ENCODE measurements around the gene SAMM50.

SAMM50 gene

DNA sequence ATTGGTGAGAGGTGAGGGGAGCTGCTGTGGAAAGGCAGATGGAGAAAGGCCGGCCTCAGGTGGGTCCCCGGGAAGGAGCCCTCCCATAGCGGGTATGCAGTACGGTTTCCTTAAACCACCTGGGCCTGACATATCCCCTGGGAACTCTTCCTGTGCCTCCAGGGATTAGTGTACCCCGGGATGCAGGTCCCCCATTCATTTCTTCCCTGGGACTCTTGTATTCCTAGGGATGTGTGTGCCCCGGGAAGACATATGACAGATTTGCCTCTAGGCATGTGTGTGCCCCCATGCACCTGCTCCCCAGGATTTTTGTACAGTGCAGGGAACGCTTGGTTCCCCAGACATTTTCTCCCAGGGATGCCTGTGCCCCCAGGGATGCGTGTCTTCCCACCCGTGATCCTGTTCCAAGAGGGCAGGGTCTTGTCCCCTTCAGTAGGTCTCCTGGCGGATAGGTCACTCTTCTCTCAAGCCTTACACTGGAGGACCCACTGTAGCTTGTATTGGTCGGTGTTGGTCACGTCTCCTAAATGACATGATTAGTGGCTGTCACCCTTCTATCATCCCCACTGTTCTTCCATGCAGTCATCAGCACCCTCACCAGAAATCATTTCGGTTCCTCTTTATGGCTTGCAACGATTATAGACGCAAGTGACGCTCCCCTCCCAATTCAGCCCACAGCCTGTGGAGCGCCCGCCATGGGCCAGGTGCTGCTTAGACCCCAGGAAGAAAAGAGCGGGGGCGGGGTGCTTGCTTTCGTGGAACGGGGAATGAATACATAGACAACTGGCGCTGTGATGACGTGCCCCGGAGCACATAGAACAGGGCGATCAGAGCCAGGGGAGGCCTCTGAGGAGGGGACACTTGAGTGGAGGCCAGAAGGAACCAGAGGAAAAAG is 70.2 kb downstream of the SAMM50 start:
- H3K27ac ChIP-seq (ENCODE audit: insufficient read depth in 1 of 2, low read depth in 1 of 2, low read length in 2 of 2, poor library complexity in 1 of 2, severe bottlenecking in 2 of 2) = peak overlapping the region in 1 of 2 experiments; percentile 91
- ChIA-PET CTCF (interaction anchor here (1.3 to 5.7 kb wide), 4 partner anchors 32 to 47 kb away, joined by 3 to 29 read pairs (median 8); no protein-coding TSS in a partner anchor), POLR2A (interaction anchor here (1.5 to 2.6 kb wide), 3 partner anchors 25 to 43 kb away, joined by 5 to 23 read pairs (median 7); no protein-coding TSS in a partner anchor)
- peak overlapping the region in 6 of 7 experiments; percentile 36 to 79 (median 70) for H3K4me3 ChIP-seq (ENCODE audit: control insufficient read depth in 1 of 7, extremely low read depth in 1 of 7, insufficient read depth in 4 of 7, low read depth in 2 of 7, low read length in 6 of 7)
- H3K9me3 ChIP-seq (ENCODE audit: control extremely low read depth in 1 of 5, control insufficient read depth in 4 of 5, insufficient read depth in 2 of 5, low read depth in 1 of 5, low read length in 4 of 5) = no peaks in the 10 kb centered on the region
- 90% methylated on average over 20 of the region's 26 CpGs for WGBS (ENCODE audit: insufficient coverage)
- H3K36me3 ChIP-seq (ENCODE audit: control insufficient read depth in 4 of 4, insufficient read depth in 4 of 4, low read length in 3 of 4) = peaks cover 0 to 2% (median 0%) of the 10 kb centered on the region in 4 experiments
- H3K4me1 ChIP-seq (ENCODE audit: control extremely low read depth in 1 of 4, control insufficient read depth in 4 of 4, insufficient read depth in 4 of 4, low read length in 3 of 4) = peaks cover 0 to 65% (median 46%) of the 10 kb centered on the region in 4 experiments
- DNase-seq = peak; percentile 43 to 75 (median 63)
- H3K27me3 ChIP-seq (replicated peaks in 2 of 5; ENCODE audit: control insufficient read depth in 4 of 5, insufficient read depth in 5 of 5, low read length in 4 of 5) = no peaks in the 10 kb centered on the region

GRCh38 chr22:44026066-44026629 is 70.9 kb downstream of the SAMM50 start:
- CTCF ChIA-PET = interaction anchor here (0.6 to 5.7 kb wide), 7 partner anchors 13 to 59 kb away, joined by 3 to 29 read pairs (median 4); no protein-coding TSS in a partner anchor
- Histone ChIP-seq H3K36me3 (ENCODE audit: control insufficient read depth in 4 of 4, insufficient read depth in 4 of 4, low read length in 3 of 4) (peaks cover 0 to 2% (median 0%) of the 10 kb centered on the region in 4 experiments), H3K27me3 (replicated peaks in 2 of 5; ENCODE audit: control insufficient read depth in 4 of 5, insufficient read depth in 5 of 5, low read length in 4 of 5) (no peaks in the 10 kb centered on the region), H3K4me3 (ENCODE audit: control insufficient read depth in 1 of 7, extremely low read depth in 1 of 7, insufficient read depth in 4 of 7, low read depth in 2 of 7, low read length in 6 of 7) (peak overlapping the region in 5 of 7 experiments; percentile 11 to 75 (median 62)), H3K4me1 (ENCODE audit: control extremely low read depth in 1 of 4, control insufficient read depth in 4 of 4, insufficient read depth in 4 of 4, low read length in 3 of 4) (peaks cover 0 to 72% (median 53%) of the 10 kb centered on the region in 4 experiments), H3K27ac (ENCODE audit: insufficient read depth in 1 of 2, low read depth in 1 of 2, low read length in 2 of 2, poor library complexity in 1 of 2, severe bottlenecking in 2 of 2) (peak overlapping the region in 1 of 2 experiments; percentile 91), H3K9me3 (ENCODE audit: control extremely low read depth in 1 of 5, control insufficient read depth in 4 of 5, insufficient read depth in 2 of 5, low read depth in 1 of 5, low read length in 4 of 5) (no peaks in the 10 kb centered on the region)
- POLR2A ChIA-PET = interaction anchor here (1.1 to 2.6 kb wide), 2 partner anchors 42 to 651 kb away, joined by 3 to 23 read pairs; no protein-coding TSS in a partner anchor
- DNase-seq = no peak
- WGBS (ENCODE audit: insufficient coverage) = 84% methylated on average over 15 of the region's 17 CpGs

GRCh38 chr22:44026630-44027511 is 71.6 kb downstream of the SAMM50 start:
- H3K4me3 ChIP-seq (ENCODE audit: control insufficient read depth in 1 of 7, extremely low read depth in 1 of 7, insufficient read depth in 4 of 7, low read depth in 2 of 7, low read length in 6 of 7) = peak overlapping the region in 6 of 7 experiments; percentile 29 to 75 (median 55)
- peaks cover 0 to 2% (median 0%) of the 10 kb centered on the region in 4 experiments for H3K36me3 ChIP-seq (ENCODE audit: control insufficient read depth in 4 of 4, insufficient read depth in 4 of 4, low read length in 3 of 4)
- CTCF ChIA-PET = interaction anchor here (0.6 to 5.7 kb wide), 12 partner anchors 12 to 58 kb away, joined by 3 to 29 read pairs (median 4); no protein-coding TSS in a partner anchor
- peaks cover 4 to 77% (median 59%) of the 10 kb centered on the region in 4 experiments for H3K4me1 ChIP-seq (ENCODE audit: control extremely low read depth in 1 of 4, control insufficient read depth in 4 of 4, insufficient read depth in 4 of 4, low read length in 3 of 4)
- peak overlapping the region; percentile 85 to 91 for H3K27ac ChIP-seq (ENCODE audit: insufficient read depth in 1 of 2, low read depth in 1 of 2, low read length in 2 of 2, poor library complexity in 1 of 2, severe bottlenecking in 2 of 2)
- H3K27me3 ChIP-seq (replicated peaks in 2 of 5; ENCODE audit: control insufficient read depth in 4 of 5, insufficient read depth in 5 of 5, low read length in 4 of 5) = no peaks in the 10 kb centered on the region
- 10% methylated on average over 18 of the region's 28 CpGs for WGBS (ENCODE audit: insufficient coverage)
- DNase-seq = peak; percentile 85 to 94 (median 94)
- H3K9me3 ChIP-seq (ENCODE audit: control extremely low read depth in 1 of 5, control insufficient read depth in 4 of 5, insufficient read depth in 2 of 5, low read depth in 1 of 5, low read length in 4 of 5) = no peaks in the 10 kb centered on the region
- POLR2A ChIA-PET = interaction anchor here (0.6 to 2.6 kb wide), 4 partner anchors 17 to 650 kb away, joined by 3 to 23 read pairs (median 4); no protein-coding TSS in a partner anchor

DNA sequence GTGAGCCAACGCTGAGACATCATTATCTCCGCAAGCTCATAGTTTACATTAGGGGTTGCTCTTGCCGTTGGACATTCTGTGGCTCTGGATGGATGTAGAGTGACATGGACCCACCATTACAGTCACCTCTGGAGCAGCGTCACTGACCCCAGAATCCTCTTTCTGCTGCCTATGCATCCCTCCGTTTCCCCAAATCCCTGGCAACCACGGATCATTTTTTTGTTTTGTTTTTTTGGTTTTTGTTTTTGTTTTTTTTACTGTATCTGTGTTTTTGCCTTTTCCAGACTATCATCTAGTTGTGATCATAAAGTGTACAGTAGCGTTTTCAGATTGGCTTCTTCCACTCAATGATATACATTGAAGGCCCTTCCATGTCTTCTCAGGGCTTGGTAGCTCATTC is 72.8 kb downstream of the SAMM50 start:
- Histone ChIP-seq H3K36me3 (ENCODE audit: control insufficient read depth in 4 of 4, insufficient read depth in 4 of 4, low read length in 3 of 4) (no peaks in the 10 kb centered on the region), H3K4me3 (ENCODE audit: control insufficient read depth in 1 of 7, extremely low read depth in 1 of 7, insufficient read depth in 4 of 7, low read depth in 2 of 7, low read length in 6 of 7) (no peak overlapping the region), H3K4me1 (ENCODE audit: control extremely low read depth in 1 of 4, control insufficient read depth in 4 of 4, insufficient read depth in 4 of 4, low read length in 3 of 4) (peaks cover 4 to 76% (median 58%) of the 10 kb centered on the region in 4 experiments), H3K9me3 (ENCODE audit: control extremely low read depth in 1 of 5, control insufficient read depth in 4 of 5, insufficient read depth in 2 of 5, low read depth in 1 of 5, low read length in 4 of 5) (no peaks in the 10 kb centered on the region), H3K27me3 (replicated peaks in 2 of 5; ENCODE audit: control insufficient read depth in 4 of 5, insufficient read depth in 5 of 5, low read length in 4 of 5) (no peaks in the 10 kb centered on the region), H3K27ac (ENCODE audit: insufficient read depth in 1 of 2, low read depth in 1 of 2, low read length in 2 of 2, poor library complexity in 1 of 2, severe bottlenecking in 2 of 2) (no peak overlapping the region)
- no peak for DNase-seq
- POLR2A ChIA-PET = interaction anchor here (2.6 kb wide), 1 partner anchor 40 kb away, joined by 23 read pairs; no protein-coding TSS in a partner anchor
- 100% methylated on average over 1 of the region's 7 CpGs for WGBS (ENCODE audit: insufficient coverage)
- CTCF ChIA-PET = interaction anchor here (1.3 to 5.7 kb wide), 5 partner anchors 19 to 57 kb away, joined by 3 to 29 read pairs (median 11); no protein-coding TSS in a partner anchor

DNA sequence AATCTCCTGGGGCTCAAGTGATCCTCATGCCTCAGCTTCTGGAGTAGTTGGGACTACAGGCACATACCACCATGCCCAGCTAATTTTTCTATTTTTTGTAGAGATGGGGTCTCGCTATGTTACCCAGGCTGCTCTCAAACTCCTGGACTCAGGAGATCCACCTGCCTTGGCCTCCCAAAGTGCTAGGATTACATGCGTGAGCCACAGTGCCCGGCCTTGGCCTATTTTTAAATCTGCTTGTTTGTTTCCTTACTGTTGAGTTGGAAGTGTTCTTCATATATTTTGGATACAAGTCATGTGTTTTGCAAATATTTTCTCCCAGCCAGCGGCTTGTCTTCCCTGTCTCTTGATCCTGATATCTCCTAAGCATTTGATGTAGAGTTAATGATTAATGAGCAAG is 73.8 kb downstream of the SAMM50 start:
- H3K27ac ChIP-seq (ENCODE audit: insufficient read depth in 1 of 2, low read depth in 1 of 2, low read length in 2 of 2, poor library complexity in 1 of 2, severe bottlenecking in 2 of 2) = no peak overlapping the region
- H3K4me3 ChIP-seq (ENCODE audit: control insufficient read depth in 1 of 7, extremely low read depth in 1 of 7, insufficient read depth in 4 of 7, low read depth in 2 of 7, low read length in 6 of 7) = no peak overlapping the region
- ChIA-PET POLR2A (no interaction called here), CTCF (interaction anchor here (5.7 kb wide), 1 partner anchor 40 kb away, joined by 29 read pairs; no protein-coding TSS in a partner anchor)
- WGBS (ENCODE audit: insufficient coverage) = 100% methylated on average over 2 of the region's 4 CpGs
- H3K4me1 ChIP-seq (ENCODE audit: control extremely low read depth in 1 of 4, control insufficient read depth in 4 of 4, insufficient read depth in 4 of 4, low read length in 3 of 4) = peaks cover 4 to 69% (median 53%) of the 10 kb centered on the region in 4 experiments
- H3K9me3 ChIP-seq (ENCODE audit: control extremely low read depth in 1 of 5, control insufficient read depth in 4 of 5, insufficient read depth in 2 of 5, low read depth in 1 of 5, low read length in 4 of 5) = no peaks in the 10 kb centered on the region
- no peaks in the 10 kb centered on the region for H3K27me3 ChIP-seq (replicated peaks in 2 of 5; ENCODE audit: control insufficient read depth in 4 of 5, insufficient read depth in 5 of 5, low read length in 4 of 5)
- no peaks in the 10 kb centered on the region for H3K36me3 ChIP-seq (ENCODE audit: control insufficient read depth in 4 of 4, insufficient read depth in 4 of 4, low read length in 3 of 4)
- DNase-seq = no peak

DNA sequence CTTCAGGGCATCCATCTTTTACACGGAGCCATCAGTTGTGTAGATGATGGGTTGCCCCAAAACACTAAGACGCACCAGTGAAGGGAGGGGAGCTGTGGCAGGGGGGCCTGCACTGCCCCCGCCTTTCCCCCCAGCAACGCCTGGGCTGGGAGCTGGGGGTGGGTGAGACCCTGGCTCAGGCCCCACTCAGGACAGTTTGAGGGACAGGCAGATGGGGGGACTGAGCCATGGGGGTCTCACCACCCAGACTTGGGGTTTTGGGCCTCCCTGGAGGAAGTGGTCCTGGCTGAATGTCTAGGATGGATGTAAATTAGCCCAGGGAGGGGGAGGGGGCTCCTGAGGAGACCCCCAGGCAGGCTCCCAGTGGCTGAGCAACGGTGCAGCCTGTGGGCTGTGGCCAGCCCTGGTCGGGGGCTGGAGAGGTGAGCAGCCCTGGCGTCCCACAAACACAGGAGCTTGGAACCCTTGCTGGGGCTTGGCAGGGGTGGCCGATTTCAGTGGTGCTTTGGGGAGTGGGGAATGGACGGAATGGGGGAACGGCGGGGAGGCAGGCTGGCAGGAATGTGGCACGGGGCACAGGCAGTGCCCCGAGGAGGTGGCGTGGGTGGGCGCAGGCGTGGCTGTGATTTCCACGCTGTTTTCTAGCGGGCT is 74.9 kb downstream of the SAMM50 start:
- H3K36me3 ChIP-seq (ENCODE audit: control insufficient read depth in 4 of 4, insufficient read depth in 4 of 4, low read length in 3 of 4) = no peaks in the 10 kb centered on the region
- no peaks in the 10 kb centered on the region for H3K9me3 ChIP-seq (ENCODE audit: control extremely low read depth in 1 of 5, control insufficient read depth in 4 of 5, insufficient read depth in 2 of 5, low read depth in 1 of 5, low read length in 4 of 5)
- WGBS (ENCODE audit: insufficient coverage) = 97% methylated on average over 17 of the region's 18 CpGs
- CTCF ChIA-PET = interaction anchor here (1.1 to 1.5 kb wide), 2 partner anchors 9 kb away, joined by 4 read pairs; no protein-coding TSS in a partner anchor
- H3K4me1 ChIP-seq (ENCODE audit: control extremely low read depth in 1 of 4, control insufficient read depth in 4 of 4, insufficient read depth in 4 of 4, low read length in 3 of 4) = peaks cover 4 to 63% (median 46%) of the 10 kb centered on the region in 4 experiments
- H3K27me3 ChIP-seq (replicated peaks in 2 of 5; ENCODE audit: control insufficient read depth in 4 of 5, insufficient read depth in 5 of 5, low read length in 4 of 5) = no peaks in the 10 kb centered on the region
- POLR2A ChIA-PET = no interaction called here
- H3K27ac ChIP-seq (ENCODE audit: insufficient read depth in 1 of 2, low read depth in 1 of 2, low read length in 2 of 2, poor library complexity in 1 of 2, severe bottlenecking in 2 of 2) = peak overlapping the region in 1 of 2 experiments; percentile 77
- peak overlapping the region in 1 of 7 experiments; percentile 65 for H3K4me3 ChIP-seq (ENCODE audit: control insufficient read depth in 1 of 7, extremely low read depth in 1 of 7, insufficient read depth in 4 of 7, low read depth in 2 of 7, low read length in 6 of 7)
- no peak for DNase-seq

Measured in common myeloid progenitor, CD34-positive (primary cell).